ENCODE results near the gene ZNF175. TPM values are rescaled to one million over a fixed set of nuclear protein-coding genes. Genes with fewer than 3 reads are reported as not detected.
A peak's percentile ranks its signal among the peaks of the same experiment; 100 is the strongest.

Gene ZNF175
- total and polyA plus RNA-seq, 9 of the 15 experiments (the other 6 are each of a cell fraction or from before 2014, with no cell fraction given) = 3.7 to 37.9 (median 14.0) TPM

DNA sequence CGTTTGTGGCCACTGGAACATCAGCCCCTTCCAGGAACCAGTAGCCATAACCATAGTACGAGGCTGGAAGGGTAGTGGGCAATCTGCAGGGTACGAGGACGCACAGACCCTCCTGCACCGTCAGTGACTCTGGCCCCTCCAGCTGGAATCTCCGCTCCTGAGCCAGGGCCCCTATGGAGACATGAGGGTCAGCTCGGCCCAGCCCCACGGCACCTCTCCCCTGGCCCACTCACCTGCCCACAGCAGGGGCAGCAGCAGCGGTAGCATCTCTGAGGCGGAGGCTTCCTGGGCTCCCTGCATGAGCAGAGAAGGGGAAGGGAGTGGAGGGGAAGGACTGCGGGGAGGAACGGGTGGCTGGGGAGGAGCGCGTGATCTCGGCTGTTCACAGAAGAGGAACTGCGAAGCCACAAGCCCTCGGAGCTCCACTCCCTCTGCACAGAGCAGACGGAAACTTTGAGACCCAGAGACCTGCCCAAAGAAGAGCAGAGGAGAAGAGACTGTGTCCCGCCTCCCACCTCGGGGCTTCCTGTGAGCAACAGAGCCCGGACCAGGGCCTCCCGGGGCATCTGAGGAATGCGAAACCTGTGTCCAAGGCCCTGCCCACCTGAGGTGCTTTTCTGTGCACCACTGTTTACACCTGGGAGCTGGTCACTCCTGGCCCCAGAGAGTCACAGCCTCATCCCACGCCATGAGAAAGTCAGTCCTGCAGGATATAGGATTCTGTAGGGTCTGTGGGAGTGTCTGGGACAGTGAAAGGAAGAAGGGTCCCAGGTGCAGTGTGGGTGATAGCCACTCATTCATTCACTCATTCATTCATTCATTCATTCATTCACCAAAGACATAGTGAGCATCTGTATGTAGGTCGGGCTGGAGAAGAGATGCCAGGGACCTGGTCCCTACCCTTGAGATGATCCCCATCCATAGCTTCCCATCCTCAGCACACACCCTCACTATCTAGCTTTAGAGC is 39.5 kb upstream of the ZNF175 start, which contains the start of gene SIGLEC6 (continued):
- TF ChIP-seq, protein P1, sequence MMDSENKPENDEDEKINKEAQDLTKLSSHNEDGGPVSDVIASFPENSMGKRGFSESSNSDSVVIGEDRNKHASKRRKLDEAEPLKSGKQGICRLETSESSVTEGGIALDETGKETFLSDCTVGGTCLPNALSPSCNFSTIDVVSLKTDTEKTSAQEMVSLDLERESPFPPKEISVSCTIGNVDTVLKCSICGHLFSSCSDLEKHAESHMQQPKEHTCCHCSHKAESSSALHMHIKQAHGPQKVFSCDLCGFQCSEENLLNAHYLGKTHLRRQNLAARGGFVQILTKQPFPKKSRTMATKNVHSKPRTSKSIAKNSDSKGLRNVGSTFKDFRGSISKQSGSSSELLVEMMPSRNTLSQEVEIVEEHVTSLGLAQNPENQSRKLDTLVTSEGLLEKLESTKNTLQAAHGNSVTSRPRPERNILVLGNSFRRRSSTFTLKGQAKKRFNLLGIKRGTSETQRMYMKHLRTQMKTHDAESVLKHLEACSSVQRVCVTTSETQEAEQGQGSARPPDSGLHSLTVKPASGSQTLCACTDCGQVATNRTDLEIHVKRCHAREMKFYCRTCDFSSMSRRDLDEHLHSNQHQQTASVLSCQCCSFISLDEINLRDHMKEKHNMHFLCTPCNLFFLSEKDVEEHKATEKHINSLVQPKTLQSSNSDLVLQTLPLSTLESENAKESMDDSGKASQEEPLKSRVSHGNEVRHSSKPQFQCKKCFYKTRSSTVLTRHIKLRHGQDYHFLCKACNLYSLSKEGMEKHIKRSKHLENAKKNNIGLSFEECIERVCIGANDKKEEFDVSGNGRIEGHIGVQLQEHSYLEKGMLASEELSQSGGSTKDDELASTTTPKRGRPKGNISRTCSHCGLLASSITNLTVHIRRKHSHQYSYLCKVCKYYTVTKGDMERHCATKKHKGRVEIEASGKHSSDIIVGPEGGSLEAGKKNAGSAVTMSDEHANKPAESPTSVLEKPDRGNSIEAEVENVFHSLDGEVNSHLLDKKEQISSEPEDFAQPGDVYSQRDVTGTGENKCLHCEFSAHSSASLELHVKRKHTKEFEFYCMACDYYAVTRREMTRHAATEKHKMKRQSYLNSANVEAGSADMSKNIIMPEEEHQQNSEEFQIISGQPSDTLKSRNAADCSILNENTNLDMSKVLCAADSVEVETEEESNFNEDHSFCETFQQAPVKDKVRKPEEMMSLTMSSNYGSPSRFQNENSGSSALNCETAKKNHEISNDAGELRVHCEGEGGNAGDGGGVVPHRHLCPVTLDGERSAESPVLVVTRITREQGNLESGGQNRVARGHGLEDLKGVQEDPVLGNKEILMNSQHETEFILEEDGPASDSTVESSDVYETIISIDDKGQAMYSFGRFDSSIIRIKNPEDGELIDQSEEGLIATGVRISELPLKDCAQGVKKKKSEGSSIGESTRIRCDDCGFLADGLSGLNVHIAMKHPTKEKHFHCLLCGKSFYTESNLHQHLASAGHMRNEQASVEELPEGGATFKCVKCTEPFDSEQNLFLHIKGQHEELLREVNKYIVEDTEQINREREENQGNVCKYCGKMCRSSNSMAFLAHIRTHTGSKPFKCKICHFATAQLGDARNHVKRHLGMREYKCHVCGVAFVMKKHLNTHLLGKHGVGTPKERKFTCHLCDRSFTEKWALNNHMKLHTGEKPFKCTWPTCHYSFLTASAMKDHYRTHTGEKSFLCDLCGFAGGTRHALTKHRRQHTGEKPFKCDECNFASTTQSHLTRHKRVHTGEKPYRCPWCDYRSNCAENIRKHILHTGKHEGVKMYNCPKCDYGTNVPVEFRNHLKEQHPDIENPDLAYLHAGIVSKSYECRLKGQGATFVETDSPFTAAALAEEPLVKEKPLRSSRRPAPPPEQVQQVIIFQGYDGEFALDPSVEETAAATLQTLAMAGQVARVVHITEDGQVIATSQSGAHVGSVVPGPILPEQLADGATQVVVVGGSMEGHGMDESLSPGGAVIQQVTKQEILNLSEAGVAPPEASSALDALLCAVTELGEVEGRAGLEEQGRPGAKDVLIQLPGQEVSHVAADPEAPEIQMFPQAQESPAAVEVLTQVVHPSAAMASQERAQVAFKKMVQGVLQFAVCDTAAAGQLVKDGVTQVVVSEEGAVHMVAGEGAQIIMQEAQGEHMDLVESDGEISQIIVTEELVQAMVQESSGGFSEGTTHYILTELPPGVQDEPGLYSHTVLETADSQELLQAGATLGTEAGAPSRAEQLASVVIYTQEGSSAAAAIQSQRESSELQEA (IDR thresholded peaks at IDR 0.05; ENCODE audit: low read depth) = no peak
- no peak for TF ChIP-seq DPF2 (IDR thresholded peaks at IDR 0.05)
- no peak for TF ChIP-seq EP400 (IDR thresholded peaks at IDR 0.05)
- TF ChIP-seq ZNF133 (CRISPR knock-in tag; IDR thresholded peaks at IDR 0.05) = no peak
- no peak for TF ChIP-seq HNRNPH1 (optimal IDR thresholded peaks at IDR 0.05; ENCODE audit: low read depth, low read length)
- TF ChIP-seq BRD9 (IDR thresholded peaks at IDR 0.05; ENCODE audit: low read depth, partially characterized antibody) = no peak
- no peak for TF ChIP-seq FUS (optimal IDR thresholded peaks at IDR 0.05; ENCODE audit: low read depth, low read length)
- TF ChIP-seq CREB1 (IDR thresholded peaks at IDR 0.05) = no peak
- no peak for TF ChIP-seq CREB1 (CRISPR knock-in tag; IDR thresholded peaks at IDR 0.05)
- TF ChIP-seq, protein P2, sequence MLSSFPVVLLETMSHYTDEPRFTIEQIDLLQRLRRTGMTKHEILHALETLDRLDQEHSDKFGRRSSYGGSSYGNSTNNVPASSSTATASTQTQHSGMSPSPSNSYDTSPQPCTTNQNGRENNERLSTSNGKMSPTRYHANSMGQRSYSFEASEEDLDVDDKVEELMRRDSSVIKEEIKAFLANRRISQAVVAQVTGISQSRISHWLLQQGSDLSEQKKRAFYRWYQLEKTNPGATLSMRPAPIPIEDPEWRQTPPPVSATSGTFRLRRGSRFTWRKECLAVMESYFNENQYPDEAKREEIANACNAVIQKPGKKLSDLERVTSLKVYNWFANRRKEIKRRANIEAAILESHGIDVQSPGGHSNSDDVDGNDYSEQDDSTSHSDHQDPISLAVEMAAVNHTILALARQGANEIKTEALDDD (IDR thresholded peaks at IDR 0.05) = no peak
- no peak for TF ChIP-seq ZNF274 (IDR thresholded peaks at IDR 0.05; ENCODE audit: borderline replicate concordance, low read depth, low read length)
- TF ChIP-seq ZSCAN32 (CRISPR knock-in tag; IDR thresholded peaks at IDR 0.05) = no peak
- no peak for TF ChIP-seq KAT8 (IDR thresholded peaks at IDR 0.05; ENCODE audit: low read depth)
- no peak for TF ChIP-seq ATF6 (CRISPR knock-in tag; IDR thresholded peaks at IDR 0.05)
- TF ChIP-seq NBN (IDR thresholded peaks at IDR 0.05; ENCODE audit: low read depth) = no peak
- TF ChIP-seq, protein P3, sequence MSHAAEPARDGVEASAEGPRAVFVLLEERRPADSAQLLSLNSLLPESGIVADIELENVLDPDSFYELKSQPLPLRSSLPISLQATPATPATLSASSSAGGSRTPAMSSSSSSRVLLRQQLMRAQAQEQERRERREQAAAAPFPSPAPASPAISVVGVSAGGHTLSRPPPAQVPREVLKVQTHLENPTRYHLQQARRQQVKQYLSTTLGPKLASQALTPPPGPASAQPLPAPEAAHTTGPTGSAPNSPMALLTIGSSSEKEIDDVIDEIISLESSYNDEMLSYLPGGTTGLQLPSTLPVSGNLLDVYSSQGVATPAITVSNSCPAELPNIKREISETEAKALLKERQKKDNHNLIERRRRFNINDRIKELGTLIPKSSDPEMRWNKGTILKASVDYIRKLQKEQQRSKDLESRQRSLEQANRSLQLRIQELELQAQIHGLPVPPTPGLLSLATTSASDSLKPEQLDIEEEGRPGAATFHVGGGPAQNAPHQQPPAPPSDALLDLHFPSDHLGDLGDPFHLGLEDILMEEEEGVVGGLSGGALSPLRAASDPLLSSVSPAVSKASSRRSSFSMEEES (CRISPR knock-in tag; IDR thresholded peaks at IDR 0.05) = peak; percentile 65

All from K562 (cell line).